Measurements from ENCODE around the gene SNCAIP. TPM values are rescaled to one million over a fixed set of nuclear protein-coding genes. Genes with fewer than 3 reads are reported as not detected.
A peak's percentile ranks its signal among the peaks of the same experiment; 100 is the strongest.

SNCAIP gene
- total and polyA plus RNA-seq, 9 of the 15 experiments (the other 6 are each of a cell fraction or from before 2014, with no cell fraction given) = 0.04 TPM; not detected in 8

DNA sequence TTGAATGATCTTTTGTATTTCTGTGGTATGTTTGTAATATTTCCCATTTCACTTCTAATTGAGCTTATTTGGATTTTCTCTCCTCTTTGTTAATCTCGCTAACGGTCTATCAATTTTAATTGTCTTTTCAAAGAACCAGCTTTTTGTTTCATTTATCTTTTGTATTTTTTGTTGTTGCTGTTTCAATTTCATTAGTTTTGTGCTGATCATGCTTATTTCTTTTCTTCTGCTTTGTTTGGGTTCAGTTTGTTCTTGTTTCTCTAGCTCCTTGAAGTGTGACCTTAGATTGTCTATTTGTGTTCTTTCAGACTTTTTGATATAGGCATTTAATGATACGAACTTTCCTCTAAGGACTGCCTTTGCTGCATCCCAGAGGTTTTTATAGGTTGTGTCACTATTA is 28.4 kb upstream of the SNCAIP start:
- 2% methylated on average over 3 of the region's 3 CpGs for WGBS (ENCODE audit: insufficient coverage, low coverage, missing lambda C conversion rate)
- no peaks in the 10 kb centered on the region for H3K36me3 ChIP-seq (ENCODE audit: control insufficient read depth, insufficient read depth, low read length)
- TF ChIP-seq HIVEP1 (CRISPR knock-in tag; IDR thresholded peaks at IDR 0.05) (no peak), ZFP30 (CRISPR knock-in tag; IDR thresholded peaks at IDR 0.05; ENCODE audit: borderline replicate concordance) (no peak), ZNF316 (IDR thresholded peaks at IDR 0.05) (peak; percentile 89), USF2 (CRISPR knock-in tag; IDR thresholded peaks at IDR 0.05) (no peak), BACH1 (tag; IDR thresholded peaks at IDR 0.05) (no peak), NFATC3 (IDR thresholded peaks at IDR 0.05) (no peak), C11orf30 (IDR thresholded peaks at IDR 0.05; ENCODE audit: low read depth) (peak; percentile 58; the same call in 1 of the 2 replicates), CSDE1 (IDR thresholded peaks at IDR 0.05) (no peak), ARID3A (IDR thresholded peaks at IDR 0.05; ENCODE audit: borderline replicate concordance, low read depth, low read length) (no peak), NBN (IDR thresholded peaks at IDR 0.05; ENCODE audit: low read depth) (no peak)
- TF ChIP-seq, protein P1, sequence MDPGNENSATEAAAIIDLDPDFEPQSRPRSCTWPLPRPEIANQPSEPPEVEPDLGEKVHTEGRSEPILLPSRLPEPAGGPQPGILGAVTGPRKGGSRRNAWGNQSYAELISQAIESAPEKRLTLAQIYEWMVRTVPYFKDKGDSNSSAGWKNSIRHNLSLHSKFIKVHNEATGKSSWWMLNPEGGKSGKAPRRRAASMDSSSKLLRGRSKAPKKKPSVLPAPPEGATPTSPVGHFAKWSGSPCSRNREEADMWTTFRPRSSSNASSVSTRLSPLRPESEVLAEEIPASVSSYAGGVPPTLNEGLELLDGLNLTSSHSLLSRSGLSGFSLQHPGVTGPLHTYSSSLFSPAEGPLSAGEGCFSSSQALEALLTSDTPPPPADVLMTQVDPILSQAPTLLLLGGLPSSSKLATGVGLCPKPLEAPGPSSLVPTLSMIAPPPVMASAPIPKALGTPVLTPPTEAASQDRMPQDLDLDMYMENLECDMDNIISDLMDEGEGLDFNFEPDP (CRISPR knock-in tag; IDR thresholded peaks at IDR 0.05) = no peak
- TF ChIP-seq, protein P2, sequence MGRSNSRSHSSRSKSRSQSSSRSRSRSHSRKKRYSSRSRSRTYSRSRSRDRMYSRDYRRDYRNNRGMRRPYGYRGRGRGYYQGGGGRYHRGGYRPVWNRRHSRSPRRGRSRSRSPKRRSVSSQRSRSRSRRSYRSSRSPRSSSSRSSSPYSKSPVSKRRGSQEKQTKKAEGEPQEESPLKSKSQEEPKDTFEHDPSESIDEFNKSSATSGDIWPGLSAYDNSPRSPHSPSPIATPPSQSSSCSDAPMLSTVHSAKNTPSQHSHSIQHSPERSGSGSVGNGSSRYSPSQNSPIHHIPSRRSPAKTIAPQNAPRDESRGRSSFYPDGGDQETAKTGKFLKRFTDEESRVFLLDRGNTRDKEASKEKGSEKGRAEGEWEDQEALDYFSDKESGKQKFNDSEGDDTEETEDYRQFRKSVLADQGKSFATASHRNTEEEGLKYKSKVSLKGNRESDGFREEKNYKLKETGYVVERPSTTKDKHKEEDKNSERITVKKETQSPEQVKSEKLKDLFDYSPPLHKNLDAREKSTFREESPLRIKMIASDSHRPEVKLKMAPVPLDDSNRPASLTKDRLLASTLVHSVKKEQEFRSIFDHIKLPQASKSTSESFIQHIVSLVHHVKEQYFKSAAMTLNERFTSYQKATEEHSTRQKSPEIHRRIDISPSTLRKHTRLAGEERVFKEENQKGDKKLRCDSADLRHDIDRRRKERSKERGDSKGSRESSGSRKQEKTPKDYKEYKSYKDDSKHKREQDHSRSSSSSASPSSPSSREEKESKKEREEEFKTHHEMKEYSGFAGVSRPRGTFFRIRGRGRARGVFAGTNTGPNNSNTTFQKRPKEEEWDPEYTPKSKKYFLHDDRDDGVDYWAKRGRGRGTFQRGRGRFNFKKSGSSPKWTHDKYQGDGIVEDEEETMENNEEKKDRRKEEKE (IDR thresholded peaks at IDR 0.05; ENCODE audit: borderline replicate concordance in 1 of 2, control insufficient read depth in 1 of 2, low read depth in 2 of 2, low read length in 1 of 2) = no peak
- FAIRE-seq (no peak), DNase-seq (ENCODE audit: extremely low read depth in 1 of 4, low spot score in 3 of 4) (no peak), ATAC-seq (no peak)
- no peaks in the 10 kb centered on the region for H3K27me3 ChIP-seq (ENCODE audit: control insufficient read depth in 2 of 2, insufficient read depth in 2 of 2, low read length in 2 of 2)
- no peak overlapping the region for H3K9ac ChIP-seq (ENCODE audit: insufficient read depth in 1 of 2, low read depth in 2 of 2, low read length in 2 of 2)
- no peaks in the 10 kb centered on the region for H3K79me2 ChIP-seq (ENCODE audit: control insufficient read depth, insufficient read depth, low read length)
- CTCF ChIA-PET (ENCODE audit: low intra/inter-chr PET ratio) = no interaction called here
- no peaks in the 10 kb centered on the region for H4K20me1 ChIP-seq (replicated peaks; ENCODE audit: control insufficient read depth, insufficient read depth, low read length)
- intact Hi-C loops (cut with micrococcal nuclease) = no loop called here
- no peak overlapping the region for H3K27ac ChIP-seq (ENCODE audit: extremely low read depth, low read depth, low read length)
- no peaks in the 10 kb centered on the region for H3K9me3 ChIP-seq (replicated peaks; ENCODE audit: control insufficient read depth, insufficient read depth, low read depth, low read length)
- no peaks in the 10 kb centered on the region for H3K4me1 ChIP-seq (replicated peaks in 1 of 2; ENCODE audit: control insufficient read depth in 2 of 2, insufficient read depth in 2 of 2, low read length in 2 of 2)
- no peak overlapping the region for H3K4me2 ChIP-seq (ENCODE audit: insufficient read depth, low read length)
- POLR2A ChIA-PET = no interaction called here
- in situ Hi-C loops (cut with MboI) = no loop called here
- H2AFZ ChIP-seq (ENCODE audit: low read depth, low read length) = no peak overlapping the region
- BruUV-seq (replicated peaks) = no TSS peak
- H3K4me3 ChIP-seq = no peak overlapping the region
- H3K9me1 ChIP-seq (ENCODE audit: control insufficient read depth, insufficient read depth, low read length) = no peaks in the 10 kb centered on the region
